MCF 10A (cell line): ENCODE data around the gene AQP9. TPM values are rescaled to one million over a fixed set of nuclear protein-coding genes. Genes with fewer than 3 reads are reported as not detected.
A peak's percentile ranks its signal among the peaks of the same experiment; 100 is the strongest.

Experiments used
- BruUV-seq: library from RNA; stranded (reverse); fragments of 400-500 nt; replicated peaks from 2 replicates; lab custom pipeline; 2021; lab: Mats Ljungman, UMichigan
- CTCF ChIA-PET: fragments of 300-600 bp; sonication (Branson Sonifier 250); formaldehyde crosslinking; extraction: SDS; loops from one replicate; lab custom pipeline; 2021; ENCODE audit warnings: antibody characterized with exemption, inconsistent platforms; lab: Yijun Ruan, JAX
- POLR2A ChIA-PET: fragments of 300-600, 350-650 bp; sonication (Branson Sonifier 250); formaldehyde crosslinking; extraction: SDS; loops from one replicate; lab custom pipeline; 2020; ENCODE audit warnings: antibody characterized with exemption, inconsistent platforms; lab: Yijun Ruan, JAX
- DNase-seq: peaks from one replicate; pipeline ENCODE4 v3.0.0-alpha.2; 2018; ENCODE audit not compliant: unreplicated experiment
- H3K27ac Mint-ChIP-seq: one replicate; pipeline ENCODE4 v1.8.0; 2022; ENCODE audit warnings: mild to moderate bottlenecking, low read depth, mixed read lengths; ENCODE audit not compliant: unreplicated experiment
- H3K27me3 Mint-ChIP-seq: one replicate; pipeline ENCODE4 v1.8.0; 2022; ENCODE audit warnings: mixed read lengths; ENCODE audit not compliant: insufficient read depth, unreplicated experiment
- H3K36me3 Mint-ChIP-seq: one replicate; pipeline ENCODE4 v1.8.0; 2022; ENCODE audit warnings: mild to moderate bottlenecking, moderate library complexity, mixed read lengths; ENCODE audit not compliant: insufficient read depth, unreplicated experiment
- H3K4me1 Mint-ChIP-seq: one replicate; pipeline ENCODE4 v1.8.0; 2022; ENCODE audit warnings: mixed read lengths; ENCODE audit not compliant: insufficient read depth, unreplicated experiment
- H3K4me3 Mint-ChIP-seq: one replicate; pipeline ENCODE4 v1.8.0; 2022; ENCODE audit warnings: mild to moderate bottlenecking, moderate library complexity, mixed read lengths; ENCODE audit not compliant: unreplicated experiment
- H3K9me3 Mint-ChIP-seq: one replicate; pipeline ENCODE4 v1.8.0; 2022; ENCODE audit warnings: mixed read lengths; ENCODE audit not compliant: unreplicated experiment
- CTCF ChIP-seq: fragments of 200-600 bp; IDR thresholded peaks from one replicate; pipeline ENCODE4 v1.8.0; 2022; ENCODE audit warnings: antibody characterized with exemption, mild to moderate bottlenecking; ENCODE audit not compliant: unreplicated experiment
- intact Hi-C: fragments of 100-400 bp; cut with micrococcal nuclease; formaldehyde crosslinking; loops from 2 replicates; pipeline ENCODE4 v1.14.1; 2022
- total RNA-seq: library from RNA; stranded (reverse); gene quantifications from 2 replicates; pipeline ENCODE4 v1.2.3, GENCODE V29; 2022

Gene AQP9
- total RNA-seq, 1 experiment from 2014 or later: 0.09 TPM

GRCh38 chr15:58145606-58146005 is 7.4 kb downstream of the AQP9 start:
- no TSS peak for BruUV-seq
- DNase-seq: no peak
- H3K4me1 Mint-ChIP-seq: no peaks in the 10 kb centered on the region
- CTCF ChIA-PET: interaction anchor here (0.7 kb wide), 1 partner anchor 584 kb away, joined by 6 read pairs; no protein-coding TSS in a partner anchor
- no peak overlapping the region for H3K4me3 Mint-ChIP-seq
- no peaks in the 10 kb centered on the region for H3K27me3 Mint-ChIP-seq
- no peaks in the 10 kb centered on the region for H3K9me3 Mint-ChIP-seq
- H3K36me3 Mint-ChIP-seq: no peaks in the 10 kb centered on the region
- H3K27ac Mint-ChIP-seq: no peak overlapping the region
- TF ChIP-seq CTCF: no peak
- POLR2A ChIA-PET: interaction anchor here (0.7 kb wide), 1 partner anchor 93 kb away, joined by 3 read pairs; no protein-coding TSS in a partner anchor
- intact Hi-C loops: no loop called here

- Mint-ChIP-seq H3K27ac (no peak overlapping the region), H3K36me3 (no peaks in the 10 kb centered on the region), H3K27me3 (no peaks in the 10 kb centered on the region), H3K4me3 (no peak overlapping the region), H3K4me1 (no peaks in the 10 kb centered on the region), H3K9me3 (no peaks in the 10 kb centered on the region)
- no TSS peak for BruUV-seq
- ChIA-PET POLR2A (no interaction called here), CTCF (no interaction called here)
- no peak for DNase-seq
- no peak for TF ChIP-seq CTCF
- intact Hi-C loops: no loop called here
These were observed 8.0 kb downstream of the AQP9 start for GRCh38 chr15:58146211-58146610.

GRCh38 chr15:58146749-58147148 is 8.6 kb downstream of the AQP9 start:
- DNase-seq: peak; percentile 51
- no peaks in the 10 kb centered on the region for H3K27me3 Mint-ChIP-seq
- POLR2A ChIA-PET: no interaction called here
- BruUV-seq: no TSS peak
- H3K27ac Mint-ChIP-seq: no peak overlapping the region
- H3K9me3 Mint-ChIP-seq: no peaks in the 10 kb centered on the region
- H3K36me3 Mint-ChIP-seq: no peaks in the 10 kb centered on the region
- no peak for TF ChIP-seq CTCF
- intact Hi-C loops: no loop called here
- no peaks in the 10 kb centered on the region for H3K4me1 Mint-ChIP-seq
- H3K4me3 Mint-ChIP-seq: no peak overlapping the region
- CTCF ChIA-PET: no interaction called here

GRCh38 chr15:58147171-58147611 is 9.0 kb downstream of the AQP9 start:
- Mint-ChIP-seq H3K27ac (no peak overlapping the region), H3K4me1 (no peaks in the 10 kb centered on the region), H3K9me3 (no peaks in the 10 kb centered on the region), H3K36me3 (no peaks in the 10 kb centered on the region), H3K4me3 (no peak overlapping the region), H3K27me3 (no peaks in the 10 kb centered on the region)
- peak; percentile 48 for DNase-seq
- BruUV-seq: no TSS peak
- ChIA-PET POLR2A (no interaction called here), CTCF (interaction anchor here (0.6 kb wide), 1 partner anchor 397 kb away, joined by 3 read pairs; no protein-coding TSS in a partner anchor)
- no peak for TF ChIP-seq CTCF
- intact Hi-C loops: no loop called here
